Gastrocnemius medialis (tissue), 4 donors: ENCODE data around the gene CDK10.

Experiments
- CTCF ChIP-seq, 5 experiments: fragments of 450-650 bp in 3 of 5; fragments of 200-600 bp in 2 of 5; sonication (generic) in 2 of 5; IDR thresholded peaks in 4 of 5; conservative IDR thresholded peaks in 1 of 5; 1 replicate in 4 of 5; 2 replicates in 1 of 5; pipeline ENCODE4 v1.5.1; 2016 to 2019; ENCODE audit warnings: antibody characterized with exemption in 5 of 5, mild to moderate bottlenecking in 3 of 5, moderate library complexity in 3 of 5
- POLR2A ChIP-seq, 2 donors: fragments of 450-650 bp; IDR thresholded peaks; one replicate each; pipeline ENCODE4 v1.6.1; 2017; ENCODE audit warnings: antibody characterized with exemption in 2 of 2, mild to moderate bottlenecking in 2 of 2, moderate library complexity in 2 of 2

- TF ChIP-seq POLR2A (IDR thresholded peaks at IDR 0.05) (no peak), CTCF (IDR thresholded peaks at IDR 0.05 in 4 of 5, conservative IDR thresholded peaks at IDR 0.05 in 1 of 5) (no peak)
These were observed 43.5 kb downstream of the CDK10 start for GRCh38 chr16:89729863-89730593.
